ENCODE results near the gene LIF.

LIF gene

DNA sequence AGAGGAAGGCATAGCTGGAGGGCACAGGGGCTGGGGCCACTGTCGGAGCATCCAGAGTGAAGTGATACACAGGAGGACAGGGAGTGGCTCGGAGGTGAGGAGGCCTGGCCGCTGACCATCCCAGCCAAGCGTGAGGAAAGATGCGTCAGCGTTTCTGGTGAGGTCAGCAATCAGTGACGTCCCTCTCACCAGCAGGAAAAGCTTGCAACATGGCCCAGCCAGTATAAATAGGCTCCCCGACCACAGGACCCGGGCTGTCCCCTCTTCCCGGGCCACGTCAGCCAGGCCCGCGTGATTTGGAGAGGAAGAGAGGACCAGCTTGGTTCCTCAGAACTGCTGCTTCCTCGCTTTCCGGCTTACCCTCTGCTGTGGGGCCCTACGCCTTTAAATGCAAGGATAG, 24.3 kb upstream of the LIF start:
- DNase-seq (ENCODE audit: low read depth) = no peak

DNA sequence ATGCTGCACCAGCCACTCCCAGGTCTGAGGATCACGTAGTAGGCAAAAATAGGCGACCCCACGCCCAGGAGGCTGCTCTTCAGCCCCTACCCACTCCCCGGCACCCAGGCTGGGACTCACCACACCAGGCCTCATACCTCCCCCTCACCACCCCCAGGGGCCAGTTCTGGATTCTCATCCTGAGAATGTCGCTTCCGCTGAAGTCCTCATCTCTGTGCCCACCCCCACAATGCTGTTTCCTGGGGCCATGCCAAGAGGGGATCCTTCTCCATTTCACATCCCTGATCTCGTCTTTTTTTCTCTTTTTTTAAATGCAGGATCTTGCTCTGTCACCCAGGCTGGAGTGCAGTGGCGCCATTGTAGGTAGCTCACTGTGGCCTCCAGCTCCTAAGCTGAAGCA, 21.8 kb upstream of the LIF start:
- TF ChIP-seq, protein P1, sequence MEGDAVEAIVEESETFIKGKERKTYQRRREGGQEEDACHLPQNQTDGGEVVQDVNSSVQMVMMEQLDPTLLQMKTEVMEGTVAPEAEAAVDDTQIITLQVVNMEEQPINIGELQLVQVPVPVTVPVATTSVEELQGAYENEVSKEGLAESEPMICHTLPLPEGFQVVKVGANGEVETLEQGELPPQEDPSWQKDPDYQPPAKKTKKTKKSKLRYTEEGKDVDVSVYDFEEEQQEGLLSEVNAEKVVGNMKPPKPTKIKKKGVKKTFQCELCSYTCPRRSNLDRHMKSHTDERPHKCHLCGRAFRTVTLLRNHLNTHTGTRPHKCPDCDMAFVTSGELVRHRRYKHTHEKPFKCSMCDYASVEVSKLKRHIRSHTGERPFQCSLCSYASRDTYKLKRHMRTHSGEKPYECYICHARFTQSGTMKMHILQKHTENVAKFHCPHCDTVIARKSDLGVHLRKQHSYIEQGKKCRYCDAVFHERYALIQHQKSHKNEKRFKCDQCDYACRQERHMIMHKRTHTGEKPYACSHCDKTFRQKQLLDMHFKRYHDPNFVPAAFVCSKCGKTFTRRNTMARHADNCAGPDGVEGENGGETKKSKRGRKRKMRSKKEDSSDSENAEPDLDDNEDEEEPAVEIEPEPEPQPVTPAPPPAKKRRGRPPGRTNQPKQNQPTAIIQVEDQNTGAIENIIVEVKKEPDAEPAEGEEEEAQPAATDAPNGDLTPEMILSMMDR (conservative IDR thresholded peaks at IDR 0.05; ENCODE audit: low read length) = no peak
- no peak overlapping the region for H3K4me3 ChIP-seq (ENCODE audit: low read length)
- no peak for DNase-seq (ENCODE audit: low read depth)

More for the DNA sequence above, 24.3 kb upstream of the LIF start:
- H3K4me3 ChIP-seq (ENCODE audit: low read length) = no peak overlapping the region
- TF ChIP-seq, protein P1 (conservative IDR thresholded peaks at IDR 0.05; ENCODE audit: low read length) = no peak

DNA sequence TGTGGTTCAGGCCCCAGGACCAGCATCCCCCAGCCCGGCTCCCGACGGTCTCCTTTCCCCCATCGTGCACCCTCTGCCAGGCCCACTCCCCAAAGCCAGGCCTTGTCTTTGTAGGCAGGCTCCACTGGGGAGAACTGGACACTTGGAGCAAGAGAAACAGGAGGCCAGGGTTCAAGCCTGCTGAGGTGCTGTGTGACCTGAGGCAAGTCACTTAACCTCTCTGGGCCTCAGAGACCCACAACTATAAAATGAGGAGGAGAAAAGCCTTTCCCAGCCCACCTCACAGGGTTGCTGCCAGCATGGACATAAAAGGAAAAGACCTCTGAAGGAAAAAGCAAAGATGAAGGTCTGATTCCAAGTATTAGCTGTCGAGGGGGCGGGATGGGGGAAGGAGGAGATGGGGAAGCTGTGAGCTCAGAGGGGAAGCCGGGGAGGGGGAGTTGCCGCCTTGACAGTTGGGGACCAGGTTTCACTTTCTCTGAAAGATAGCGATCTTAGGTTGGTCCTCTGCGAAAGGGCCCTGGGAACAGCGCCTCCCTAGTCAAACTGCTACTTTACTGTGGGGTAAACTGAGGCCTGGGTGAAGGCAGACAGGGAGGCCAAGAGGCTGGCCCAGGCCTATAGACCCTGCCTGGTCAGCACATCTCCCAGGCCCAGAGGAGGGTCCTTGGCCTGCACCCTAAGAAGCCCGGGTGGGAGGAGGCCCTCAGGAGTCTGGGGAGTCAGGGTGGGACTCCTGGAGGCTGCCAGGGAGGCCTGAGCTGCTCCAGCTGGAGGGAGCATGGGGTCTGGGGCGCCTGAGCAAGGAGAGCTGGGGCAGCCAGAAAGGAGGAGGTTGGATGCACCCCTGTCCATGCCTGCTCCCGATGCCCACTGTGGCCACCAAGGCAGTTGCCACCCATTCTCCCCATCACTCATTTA, 21.1 kb upstream of the LIF start:
- TF ChIP-seq, protein P1 (conservative IDR thresholded peaks at IDR 0.05; ENCODE audit: low read length) = no peak
- DNase-seq (ENCODE audit: low read depth) = no peak
- no peak overlapping the region for H3K4me3 ChIP-seq (ENCODE audit: low read length)

DNA sequence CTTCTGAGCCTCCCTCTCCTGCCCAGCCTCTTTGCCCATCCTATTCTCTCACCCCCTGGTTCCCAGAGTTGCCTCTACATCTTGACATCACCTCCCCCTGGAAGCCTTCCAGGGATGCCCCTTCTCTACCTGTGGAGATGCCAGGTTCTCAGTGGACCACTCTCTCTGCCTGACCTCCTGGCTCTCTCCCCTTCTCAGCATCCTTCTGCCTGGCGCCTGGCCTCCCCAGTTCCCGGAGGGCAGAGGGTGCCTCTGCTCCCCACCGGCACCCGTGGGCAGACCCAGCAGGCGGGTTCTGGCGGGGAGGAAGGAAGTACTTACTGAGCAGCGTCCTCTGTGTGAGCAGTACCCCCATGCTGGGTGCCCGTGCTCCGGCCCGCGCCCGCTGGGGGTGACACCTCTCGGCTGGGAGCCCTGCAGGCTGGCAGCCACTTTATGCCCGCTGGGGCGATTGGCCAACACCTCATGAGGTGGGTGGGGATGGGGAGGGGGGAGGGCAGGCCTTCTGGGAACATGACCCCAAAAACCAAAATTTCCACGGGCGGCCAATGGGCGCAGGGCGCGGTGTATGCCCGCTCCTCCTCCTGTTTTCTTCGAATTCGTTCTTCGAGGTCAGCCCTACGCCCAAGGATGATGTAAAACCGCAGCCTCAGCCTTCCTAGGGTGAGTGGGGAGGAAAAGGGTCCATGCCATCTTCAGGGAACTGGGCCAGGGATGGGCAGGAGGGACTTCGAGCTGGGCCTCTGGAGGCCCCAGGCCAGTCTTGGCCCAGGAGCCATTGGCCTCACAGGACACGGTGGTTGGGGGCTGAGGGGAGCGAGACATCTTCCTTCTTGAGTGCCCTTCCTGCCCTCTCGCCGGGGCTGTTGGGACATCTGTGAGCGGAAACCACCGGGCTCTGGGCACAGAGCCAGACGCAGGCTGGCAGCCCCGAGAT, 20.2 kb upstream of the LIF start, which contains the start of gene OSM:
TSS of gene OSM (minus strand) at position 407 of the 937 bp plus-strand sequence. CDS start at position 355, 52 bp downstream.
- TF ChIP-seq, protein P1 (conservative IDR thresholded peaks at IDR 0.05; ENCODE audit: low read length) = no peak
- H3K4me3 ChIP-seq (ENCODE audit: low read length) = no peak within 1 kb of the TSS
- no peak for DNase-seq (ENCODE audit: low read depth)

DNA sequence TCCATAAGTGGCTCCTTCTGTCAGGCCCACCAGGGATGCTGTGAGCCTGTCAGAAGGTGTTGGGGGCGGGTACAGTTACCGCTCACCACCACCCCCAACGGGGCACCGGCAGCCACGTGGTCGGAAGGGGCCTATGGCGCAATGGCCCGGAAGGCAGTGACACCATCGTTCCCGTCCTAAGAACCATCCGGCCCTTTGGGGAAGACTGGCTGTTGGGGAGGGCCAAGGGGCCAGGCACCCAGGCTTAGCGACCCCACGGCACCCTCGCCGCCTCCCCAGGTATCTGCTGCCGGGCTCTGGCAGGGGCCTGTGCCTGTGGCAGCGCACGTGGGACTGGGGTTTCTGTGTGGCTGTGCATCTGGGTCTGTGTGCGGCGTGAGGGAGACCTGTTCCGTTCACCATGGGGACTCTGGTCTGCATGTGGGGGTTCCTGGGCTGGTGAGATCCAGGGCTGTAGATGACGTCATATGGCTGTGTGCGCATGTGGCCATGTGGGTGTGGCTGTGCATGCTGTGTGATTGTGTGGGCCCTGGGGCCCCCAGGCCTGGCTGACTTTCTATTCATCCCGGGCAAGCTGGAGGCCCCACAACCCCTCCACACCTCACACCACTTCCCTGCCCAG, 19.4 kb upstream of the LIF start:
- no peak overlapping the region for H3K4me3 ChIP-seq (ENCODE audit: low read length)
- DNase-seq (ENCODE audit: low read depth) = no peak
- TF ChIP-seq, protein P1 (conservative IDR thresholded peaks at IDR 0.05; ENCODE audit: low read length) = no peak

DNA sequence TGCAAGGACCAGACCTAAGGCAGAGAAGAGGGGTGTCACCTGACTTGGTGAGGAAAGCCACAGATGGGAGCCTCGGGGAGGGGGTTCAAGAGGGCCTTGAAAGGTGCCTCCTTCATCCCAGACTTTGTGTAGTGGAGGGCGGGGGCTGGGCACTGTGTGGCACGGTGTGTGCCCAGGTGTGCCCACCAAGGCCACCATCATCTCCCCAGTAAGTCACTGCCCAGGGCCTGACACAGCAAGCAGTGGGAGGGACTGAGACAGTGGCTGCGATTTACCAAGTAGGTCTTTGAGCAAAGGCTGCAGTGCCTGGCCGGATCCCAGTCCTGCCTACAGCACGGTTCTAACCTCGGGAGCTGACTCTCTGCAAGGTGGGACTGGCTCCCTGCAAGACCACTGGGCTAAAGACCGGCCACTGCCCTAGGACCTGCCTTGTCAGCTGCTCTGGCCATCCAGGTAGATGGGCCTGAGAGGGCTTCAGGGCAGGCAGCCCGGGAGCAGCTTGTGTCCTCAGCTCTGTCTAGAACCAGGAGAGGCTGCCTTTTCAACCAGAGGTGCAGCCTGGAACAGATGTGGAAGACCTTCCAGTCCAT, 18.7 kb upstream of the LIF start:
- H3K4me3 ChIP-seq (ENCODE audit: low read length) = no peak overlapping the region
- DNase-seq (ENCODE audit: low read depth) = no peak
- TF ChIP-seq, protein P1 (conservative IDR thresholded peaks at IDR 0.05; ENCODE audit: low read length) = no peak
